COLO829 (cell line): Measurements from ENCODE around the gene FHOD3.

Source experiments
- DNase-seq: peaks from one replicate; pipeline ENCODE4 v3.0.0; 2012; ENCODE audit warnings: low spot score

Gene FHOD3

GRCh38 chr18:36667811-36668210, 370.3 kb downstream of the FHOD3 start:
- DNase-seq: no peak

GRCh38 chr18:36668349-36668748, 370.8 kb downstream of the FHOD3 start:
- no peak for DNase-seq

- no peak for DNase-seq
Observed at GRCh38 chr18:36672437-36673344, 375.2 kb downstream of the FHOD3 start.

- no peak for DNase-seq
Observed at GRCh38 chr18:36673452-36673851, 375.9 kb downstream of the FHOD3 start.

- DNase-seq: no peak
Observed at GRCh38 chr18:36675076-36675475, 377.6 kb downstream of the FHOD3 start.

GRCh38 chr18:36675542-36675941, 378.0 kb downstream of the FHOD3 start:
- no peak for DNase-seq

GRCh38 chr18:36676629-36677028, 379.1 kb downstream of the FHOD3 start:
- DNase-seq: no peak

GRCh38 chr18:36680042-36680441, 382.5 kb downstream of the FHOD3 start:
- DNase-seq: no peak

GRCh38 chr18:36685580-36685979, 388.1 kb downstream of the FHOD3 start:
- no peak for DNase-seq

- DNase-seq: peak; percentile 76
Observed at GRCh38 chr18:36688020-36688965, 390.8 kb downstream of the FHOD3 start.

GRCh38 chr18:36692371-36692770, 394.9 kb downstream of the FHOD3 start:
- peak; percentile 94 for DNase-seq

GRCh38 chr18:36692921-36693332, 395.4 kb downstream of the FHOD3 start:
- DNase-seq: no peak

- no peak for DNase-seq
Observed at GRCh38 chr18:36693931-36694620, 396.6 kb downstream of the FHOD3 start.

- DNase-seq: no peak
Observed at GRCh38 chr18:36695806-36696205, 398.3 kb downstream of the FHOD3 start.

- DNase-seq: no peak
Observed at GRCh38 chr18:36697905-36698304, 400.4 kb downstream of the FHOD3 start.

- DNase-seq: no peak
Observed at GRCh38 chr18:36700955-36701354, 403.4 kb downstream of the FHOD3 start.

GRCh38 chr18:36702401-36703013, 405.0 kb downstream of the FHOD3 start:
- DNase-seq: no peak

- DNase-seq: no peak
Observed at GRCh38 chr18:36704156-36704555, 406.6 kb downstream of the FHOD3 start.

GRCh38 chr18:36706134-36706881, 408.8 kb downstream of the FHOD3 start:
- no peak for DNase-seq

GRCh38 chr18:36708366-36708765, 410.9 kb downstream of the FHOD3 start:
- DNase-seq: no peak

- no peak for DNase-seq
Observed at GRCh38 chr18:36709315-36709714, 411.8 kb downstream of the FHOD3 start.
